Spleen (tissue), 7 donors: ENCODE results near the gene LRRC58.

Experiments used
- CTCF ChIP-seq, 11 experiments: fragments of 200-600 bp in 7 of 11; fragments of 450-650 bp in 4 of 11; sonication (generic) in 4 of 11; IDR thresholded peaks in 8 of 11; conservative IDR thresholded peaks in 3 of 11; 1 replicate in 7 of 11; 2 replicates in 4 of 11; pipeline versions ENCODE4 v1.4.0 to v1.8.0; 2016 to 2021; ENCODE audit warnings: antibody characterized with exemption in 11 of 11, inconsistent platforms in 4 of 11, mild to moderate bottlenecking in 1 of 11
- POLR2A ChIP-seq, 3 donors: fragments of 450-650 bp; IDR thresholded peaks; one replicate each; pipeline ENCODE4 v1.5.1; 2017; ENCODE audit warnings: antibody characterized with exemption in 3 of 3, mild to moderate bottlenecking in 1 of 3
- POLR2AphosphoS5 ChIP-seq, 3 donors: sonication (generic); formaldehyde crosslinking; IDR thresholded peaks; one replicate each; pipeline ENCODE4 v1.5.1; 2017; ENCODE audit warnings: antibody characterized with exemption in 3 of 3
- donor health status: DM: no; HTN: no; CAD: no; lungs with moderate emphysema.
- donor health status: DM: no; HTN: no; CAD: no.
- donor health status: DM: no; HTN: no; CAD: no.

- TF ChIP-seq POLR2AphosphoS5 (IDR thresholded peaks at IDR 0.05) (no peak), CTCF (IDR thresholded peaks at IDR 0.05 in 8 of 11, conservative IDR thresholded peaks at IDR 0.05 in 3 of 11) (no peak), POLR2A (IDR thresholded peaks at IDR 0.05) (no peak)
These were observed 10.6 kb downstream of the LRRC58 start for GRCh38 chr3:120338517-120338916.
